H9 (cell line): Measurements from ENCODE around the gene CHRNA10. TPM values are rescaled to one million over a fixed set of nuclear protein-coding genes. Genes with fewer than 3 reads are reported as not detected.

Experiments used
- DNase-seq: peaks from one replicate; pipeline ENCODE4 v3.0.0-alpha.2; 2017
- H2AFZ ChIP-seq: one replicate; pipeline ENCODE4 v1.6.1; 2013; ENCODE audit warnings: mild to moderate bottlenecking, low read length, control low read depth, moderate library complexity
- H2AK5ac ChIP-seq: 2 replicates; pipeline ENCODE4 v1.6.1; 2013; ENCODE audit warnings: low read length, control low read depth, mixed read lengths; ENCODE audit not compliant: insufficient read length
- H2BK120ac ChIP-seq: one replicate; pipeline ENCODE4 v1.6.1; 2013; ENCODE audit warnings: low read depth, mild to moderate bottlenecking, low read length, control low read depth, inconsistent platforms; ENCODE audit not compliant: poor library complexity, severe bottlenecking
- H2BK12ac ChIP-seq: 2 replicates; pipeline ENCODE4 v1.6.1; 2013; ENCODE audit warnings: low read length, control low read depth, mixed read lengths, low read depth; ENCODE audit not compliant: insufficient read length
- H2BK15ac ChIP-seq: 2 replicates; pipeline ENCODE4 v1.6.1; 2013; ENCODE audit warnings: low read depth, low read length, control low read depth
- H2BK20ac ChIP-seq: one replicate; pipeline ENCODE4 v1.6.1; 2013; ENCODE audit warnings: low read depth, mild to moderate bottlenecking, low read length, control low read depth, inconsistent platforms; ENCODE audit not compliant: poor library complexity, severe bottlenecking
- H2BK5ac ChIP-seq: 2 replicates; pipeline ENCODE4 v1.6.1; 2013; ENCODE audit warnings: low read length, control low read depth, mixed read lengths; ENCODE audit not compliant: insufficient read length
- H3K14ac ChIP-seq: 2 replicates; pipeline ENCODE4 v1.6.1; 2013; ENCODE audit warnings: low read length, control low read depth; ENCODE audit not compliant: insufficient read depth
- H3K18ac ChIP-seq: 2 replicates; pipeline ENCODE4 v1.6.1; 2013; ENCODE audit warnings: low read depth, mild to moderate bottlenecking, mixed read lengths, low read length, control low read depth; ENCODE audit not compliant: insufficient read length
- H3K23ac ChIP-seq: 2 replicates; pipeline ENCODE4 v1.6.1; 2013; ENCODE audit warnings: low read length, control low read depth, mixed read lengths, low read depth; ENCODE audit not compliant: insufficient read length
- H3K23me2 ChIP-seq: 2 replicates; pipeline ENCODE4 v1.6.1; 2013; ENCODE audit warnings: low read depth, mild to moderate bottlenecking, mixed read lengths, low read length, control low read depth; ENCODE audit not compliant: insufficient read length, poor library complexity, severe bottlenecking
- H3K27ac ChIP-seq: 2 replicates; pipeline ENCODE4 v1.5.1; 2013; ENCODE audit warnings: low read length, control low read depth, mixed read lengths, low read depth; ENCODE audit not compliant: insufficient read length
- H3K27me3 ChIP-seq: 2 replicates; pipeline ENCODE4 v1.6.1; 2013; ENCODE audit warnings: low read length, control low read depth, inconsistent platforms; ENCODE audit not compliant: insufficient read depth
- H3K4ac ChIP-seq: 2 replicates; pipeline ENCODE4 v1.6.1; 2013; ENCODE audit warnings: low read depth, mild to moderate bottlenecking, control low read depth, inconsistent platforms, low read length, moderate library complexity
- H3K4me1 ChIP-seq: 2 replicates; pipeline ENCODE4 v1.6.1; 2013; ENCODE audit warnings: low read length, control low read depth, inconsistent platforms; ENCODE audit not compliant: insufficient read depth
- H3K4me2 ChIP-seq: 2 replicates; pipeline ENCODE4 v1.6.1; 2013; ENCODE audit warnings: low read length, control low read depth, mixed read lengths; ENCODE audit not compliant: insufficient read length, insufficient read depth
- H3K56ac ChIP-seq: 2 replicates; pipeline ENCODE4 v1.6.1; 2013; ENCODE audit warnings: low read depth, mild to moderate bottlenecking, mixed read lengths, low read length, control low read depth; ENCODE audit not compliant: insufficient read length
- H3K79me1 ChIP-seq: 2 replicates; pipeline ENCODE4 v1.6.1; 2013; ENCODE audit warnings: low read depth, mild to moderate bottlenecking, moderate library complexity, low read length, control low read depth, inconsistent platforms; ENCODE audit not compliant: insufficient read depth, poor library complexity, severe bottlenecking
- H3K79me2 ChIP-seq: 2 replicates; pipeline ENCODE4 v1.6.1; 2013; ENCODE audit warnings: low read length, control low read depth, inconsistent platforms; ENCODE audit not compliant: insufficient read depth
- H3K9ac ChIP-seq: 2 replicates; pipeline ENCODE4 v1.6.1; 2013; ENCODE audit warnings: low read length, control low read depth, mixed read lengths; ENCODE audit not compliant: insufficient read length; ENCODE audit errors: extremely low read depth
- H3K9me3 ChIP-seq: one replicate; pipeline ENCODE4 v1.6.1; 2013; ENCODE audit warnings: low read depth, low read length, inconsistent platforms; ENCODE audit not compliant: control insufficient read depth
- H3T11ph ChIP-seq: one replicate; pipeline ENCODE4 v1.6.1; 2013; ENCODE audit warnings: mild to moderate bottlenecking, low read length, control low read depth, inconsistent platforms
- H4K20me1 ChIP-seq: one replicate; pipeline ENCODE4 v1.6.1; 2013; ENCODE audit not compliant: control insufficient read depth, insufficient read length, insufficient read depth
- H4K5ac ChIP-seq: 2 replicates; pipeline ENCODE4 v1.6.1; 2013; ENCODE audit warnings: low read depth, mild to moderate bottlenecking, mixed read lengths, low read length, control low read depth; ENCODE audit not compliant: insufficient read length
- H4K8ac ChIP-seq: replicated peaks from 2 replicates; pipeline ENCODE4 v1.6.1; 2013; ENCODE audit warnings: low read length, control low read depth, mixed read lengths, low read depth; ENCODE audit not compliant: insufficient read length
- H4K91ac ChIP-seq: 2 replicates; pipeline ENCODE4 v1.6.1; 2013; ENCODE audit warnings: low read depth, mild to moderate bottlenecking, moderate library complexity, mixed read lengths, low read length, control low read depth; ENCODE audit not compliant: insufficient read length
- H3K27ac Mint-ChIP-seq, 3 experiments: 2 replicates in 2 of 3; 3 replicates in 1 of 3; pipeline ENCODE4 v1.8.0; 2020 to 2021; ENCODE audit warnings: mixed read lengths in 3 of 3, mild to moderate bottlenecking in 1 of 3, moderate library complexity in 1 of 3
- H3K27me3 Mint-ChIP-seq: 2 replicates; pipeline ENCODE4 v1.8.0; 2021; ENCODE audit warnings: low read depth, mild to moderate bottlenecking, moderate library complexity, mixed read lengths
- H3K36me3 Mint-ChIP-seq, 3 experiments: 2 replicates in 2 of 3; 3 replicates in 1 of 3; pipeline ENCODE4 v1.8.0; 2020 to 2021; ENCODE audit warnings: low read depth in 3 of 3, mixed read lengths in 3 of 3; ENCODE audit not compliant: insufficient read depth in 1 of 3
- H3K4me1 Mint-ChIP-seq, 2 experiments: 2 replicates each; pipeline ENCODE4 v1.8.0; 2020; ENCODE audit warnings: mixed read lengths in 2 of 2
- H3K4me3 Mint-ChIP-seq, 2 experiments: 2 replicates in 1 of 2; 3 replicates in 1 of 2; pipeline ENCODE4 v1.8.0; 2020 to 2021; ENCODE audit warnings: mild to moderate bottlenecking in 2 of 2, mixed read lengths in 2 of 2, moderate library complexity in 1 of 2
- H3K9me3 Mint-ChIP-seq, 2 experiments: 2 replicates in 1 of 2; 3 replicates in 1 of 2; pipeline ENCODE4 v1.8.0; 2020; ENCODE audit warnings: mild to moderate bottlenecking in 2 of 2, mixed read lengths in 2 of 2, moderate library complexity in 1 of 2
- CTCF ChIP-seq: fragments of 200-600 bp; sonication (generic); conservative IDR thresholded peaks from 3 replicates; pipeline ENCODE4 v1.8.0; 2021; ENCODE audit warnings: antibody characterized with exemption, mild to moderate bottlenecking
- WGBS: extraction: QIAGEN DNeasy Blood & Tissue Kit; methylation state at CpG from one replicate; pipeline ENCODE4 v1.1.7; 2013; ENCODE audit warnings: missing lambda C conversion rate, low lambda C conversion rate, mixed read lengths; ENCODE audit not compliant: insufficient read length; ENCODE audit errors: extremely low coverage; 5-methylcytosine and 5-hydroxymethylcytosine counted together
- total RNA-seq: library from RNA; stranded (reverse); gene quantifications from 2 replicates; pipeline ENCODE4 v1.2.1, GENCODE V29; 2021

The CHRNA10 gene
- total RNA-seq, 1 experiment from 2014 or later = 2.4 TPM

- no peaks in the 10 kb centered on the region for H3K9me3 Mint-ChIP-seq
- H3T11ph ChIP-seq = no peak overlapping the region
- no peak overlapping the region for H2BK120ac ChIP-seq
- no peak overlapping the region for H3K4ac ChIP-seq
- H3K79me1 ChIP-seq = no peaks in the 10 kb centered on the region
- no peaks in the 10 kb centered on the region for H4K20me1 ChIP-seq
- H4K91ac ChIP-seq = no peak overlapping the region
- no peak overlapping the region for H3K4me2 ChIP-seq
- no peaks in the 10 kb centered on the region for H3K4me1 ChIP-seq
- no peaks in the 10 kb centered on the region for H3K9me3 ChIP-seq
- no peak overlapping the region for H2BK15ac ChIP-seq
- H3K79me2 ChIP-seq = no peaks in the 10 kb centered on the region
- H3K27me3 ChIP-seq = no peaks in the 10 kb centered on the region
- H3K27ac Mint-ChIP-seq = 0 out of 7 replicates have a peak overlapping the region, but pooled peaks of 1 of the 3 experiments have one; percentile 41
- no peak overlapping the region for H4K8ac ChIP-seq
- H3K36me3 Mint-ChIP-seq = peaks cover 48 to 89% (median 82%) of the 10 kb centered on the region in 3 experiments
- no peak overlapping the region for H4K5ac ChIP-seq
- no peak overlapping the region for H2BK20ac ChIP-seq
- no peak overlapping the region for H3K4me3 Mint-ChIP-seq
- no CpG with 5 or more reads among the region's 12 CpGs for WGBS
- DNase-seq = no peak
- H3K9ac ChIP-seq = no peak overlapping the region
- H2BK5ac ChIP-seq = no peak overlapping the region
- no peak overlapping the region for H3K56ac ChIP-seq
- no peaks in the 10 kb centered on the region for H3K27me3 Mint-ChIP-seq
- no peak for TF ChIP-seq CTCF
- H3K18ac ChIP-seq = no peak overlapping the region
- no peak overlapping the region for H3K27ac ChIP-seq
- no peak overlapping the region for H2AK5ac ChIP-seq
- H3K23ac ChIP-seq = no peak overlapping the region
- no peak overlapping the region for H2AFZ ChIP-seq
- H3K23me2 ChIP-seq = no peaks in the 10 kb centered on the region
- no peak overlapping the region for H3K14ac ChIP-seq
- no peaks in the 10 kb centered on the region for H3K4me1 Mint-ChIP-seq
- H2BK12ac ChIP-seq = no peak overlapping the region
Measured at GRCh38 chr11:3684129-3684818, 13.1 kb upstream of the CHRNA10 start.
